Central memory CD8-positive, alpha-beta T cell (primary cell): ENCODE measurements around the gene CYP2R1.

Experiments
- ATAC-seq: fragments of 150-1000 bp; cut with Tn5 transposase; replicated peaks from 2 replicates; pipeline ENCODE4 v1.10.0; 2022; ENCODE audit warnings: mild to moderate bottlenecking, moderate FRiP score, moderate number of reproducible peaks; ENCODE audit not compliant: poor library complexity, severe bottlenecking; ENCODE audit errors: extremely low read depth
- DNase-seq, 2 donors: peaks; one replicate each; pipeline ENCODE4 v3.0.0; 2021; ENCODE audit warnings: low spot score in 2 of 2
- H3K27ac Mint-ChIP-seq: one replicate; pipeline ENCODE4 v1.8.0; 2022; ENCODE audit warnings: low read depth, mild to moderate bottlenecking, moderate library complexity, mixed read lengths
- H3K27me3 Mint-ChIP-seq: one replicate; pipeline ENCODE4 v1.8.0; 2022; ENCODE audit warnings: mixed read lengths
- H3K36me3 Mint-ChIP-seq: one replicate; pipeline ENCODE4 v1.8.0; 2022; ENCODE audit warnings: mild to moderate bottlenecking, moderate library complexity, mixed read lengths; ENCODE audit not compliant: insufficient read depth
- H3K4me1 Mint-ChIP-seq: one replicate; pipeline ENCODE4 v1.8.0; 2022; ENCODE audit warnings: mixed read lengths
- H3K4me3 Mint-ChIP-seq: one replicate; pipeline ENCODE4 v1.8.0; 2022; ENCODE audit warnings: mild to moderate bottlenecking, moderate library complexity, mixed read lengths
- H3K9me3 Mint-ChIP-seq: one replicate; pipeline ENCODE4 v1.8.0; 2022; ENCODE audit warnings: mixed read lengths

CYP2R1 gene, protein sequence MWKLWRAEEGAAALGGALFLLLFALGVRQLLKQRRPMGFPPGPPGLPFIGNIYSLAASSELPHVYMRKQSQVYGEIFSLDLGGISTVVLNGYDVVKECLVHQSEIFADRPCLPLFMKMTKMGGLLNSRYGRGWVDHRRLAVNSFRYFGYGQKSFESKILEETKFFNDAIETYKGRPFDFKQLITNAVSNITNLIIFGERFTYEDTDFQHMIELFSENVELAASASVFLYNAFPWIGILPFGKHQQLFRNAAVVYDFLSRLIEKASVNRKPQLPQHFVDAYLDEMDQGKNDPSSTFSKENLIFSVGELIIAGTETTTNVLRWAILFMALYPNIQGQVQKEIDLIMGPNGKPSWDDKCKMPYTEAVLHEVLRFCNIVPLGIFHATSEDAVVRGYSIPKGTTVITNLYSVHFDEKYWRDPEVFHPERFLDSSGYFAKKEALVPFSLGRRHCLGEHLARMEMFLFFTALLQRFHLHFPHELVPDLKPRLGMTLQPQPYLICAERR

DNA sequence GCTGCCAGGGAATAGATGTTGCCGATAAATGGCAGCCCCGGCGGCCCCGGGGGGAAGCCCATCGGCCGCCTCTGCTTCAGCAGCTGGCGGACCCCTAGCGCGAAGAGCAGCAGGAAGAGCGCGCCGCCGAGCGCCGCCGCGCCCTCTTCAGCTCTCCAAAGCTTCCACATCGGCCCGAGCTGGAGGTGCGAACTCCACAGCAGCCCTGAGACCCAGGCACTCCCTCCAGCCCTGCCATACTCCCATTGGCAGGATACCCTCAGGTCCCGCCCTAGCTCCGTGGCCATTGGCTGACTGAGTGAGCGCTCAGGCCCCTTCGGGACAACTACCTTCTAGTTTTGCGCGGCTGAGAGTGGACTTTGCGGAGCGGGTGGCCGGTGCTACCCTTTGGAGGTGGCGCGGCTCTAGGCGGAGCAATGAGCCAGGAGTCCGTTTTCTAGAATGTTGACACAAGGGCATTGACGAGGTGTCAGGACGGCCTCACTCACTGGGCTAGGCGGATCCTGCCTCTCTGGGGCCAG lies at the start of gene CYP2R1:
TSS of gene CYP2R1 (minus strand) at position 196 of the 521 bp plus-strand sequence. CDS start at position 170, 26 bp downstream.
- Mint-ChIP-seq H3K4me3 (peak within 1 kb of the TSS; percentile 95), H3K9me3 (no peaks in the 10 kb centered on the region), H3K4me1 (peaks cover 40% of the 10 kb centered on the region), H3K27me3 (no peaks in the 10 kb centered on the region), H3K36me3 (peaks cover 14% of the 10 kb centered on the region), H3K27ac (peak within 1 kb of the TSS; percentile 97)
- ATAC-seq (peak; percentile 87), DNase-seq (peak; percentile 75 to 80)

DNA sequence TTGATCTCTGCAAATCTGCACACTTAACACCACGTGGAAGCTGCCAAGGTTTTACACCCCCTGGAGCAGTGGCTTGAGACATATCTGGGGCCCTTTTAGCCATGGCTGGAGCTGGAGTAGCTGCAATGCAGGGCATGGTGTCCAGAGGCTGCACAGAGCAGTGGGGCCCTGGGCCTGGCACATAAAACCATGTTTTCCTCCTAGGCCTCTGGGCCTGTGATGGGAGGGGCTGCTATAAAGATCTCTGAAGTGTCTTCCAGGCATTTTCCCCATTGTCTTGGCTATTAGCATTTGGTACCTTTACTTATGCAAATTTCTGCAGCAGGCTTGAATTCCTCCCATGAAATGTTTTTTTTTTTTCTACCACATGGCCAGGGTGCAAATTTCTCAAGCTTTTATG lies 46.9 kb upstream of the CYP2R1 start:
- no peak for ATAC-seq
- Mint-ChIP-seq H3K27me3 (no peaks in the 10 kb centered on the region), H3K9me3 (no peaks in the 10 kb centered on the region), H3K36me3 (peaks cover 2% of the 10 kb centered on the region), H3K27ac (no peak overlapping the region), H3K4me3 (no peak overlapping the region), H3K4me1 (no peaks in the 10 kb centered on the region)
- no peak for DNase-seq

DNA sequence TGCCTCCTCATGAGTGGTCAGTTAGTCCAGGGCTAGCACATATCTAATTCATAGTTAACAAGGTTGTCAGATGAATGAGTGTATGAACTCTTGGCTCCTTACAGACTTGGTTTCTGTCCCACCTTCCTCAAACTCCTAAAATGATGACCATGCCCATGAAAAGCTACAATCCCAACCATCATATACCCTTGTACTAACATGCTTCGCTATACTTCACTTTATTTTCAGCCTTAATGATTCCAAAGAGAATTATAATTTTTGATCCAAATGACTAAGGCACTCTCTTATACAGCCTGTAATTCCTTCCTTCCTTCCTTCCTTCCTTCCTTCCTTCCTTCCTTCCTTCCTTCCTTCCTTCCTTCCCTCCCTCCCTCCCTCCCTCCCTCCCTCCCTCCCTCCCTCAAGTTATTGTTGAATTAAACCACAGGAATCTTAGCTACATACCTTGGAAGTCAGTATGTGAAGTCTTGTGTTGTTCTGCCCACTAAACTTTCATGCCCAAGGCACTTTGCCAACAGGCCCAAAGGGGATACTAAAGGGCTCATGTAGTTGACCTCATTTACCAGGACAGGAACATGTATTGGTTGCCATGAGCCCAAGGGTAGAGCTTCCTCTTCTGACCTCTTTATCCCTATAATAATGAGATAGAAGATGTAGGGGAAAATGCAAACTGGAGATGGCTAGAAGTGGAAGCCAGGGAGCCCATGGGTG lies 42.8 kb upstream of the CYP2R1 start:
- H3K4me3 Mint-ChIP-seq = no peak overlapping the region
- no peaks in the 10 kb centered on the region for H3K9me3 Mint-ChIP-seq
- ATAC-seq (no peak), DNase-seq (no peak)
- H3K27me3 Mint-ChIP-seq = peaks cover 17% of the 10 kb centered on the region
- H3K36me3 Mint-ChIP-seq = peaks cover 2% of the 10 kb centered on the region
- no peak overlapping the region for H3K27ac Mint-ChIP-seq
- no peaks in the 10 kb centered on the region for H3K4me1 Mint-ChIP-seq

DNA sequence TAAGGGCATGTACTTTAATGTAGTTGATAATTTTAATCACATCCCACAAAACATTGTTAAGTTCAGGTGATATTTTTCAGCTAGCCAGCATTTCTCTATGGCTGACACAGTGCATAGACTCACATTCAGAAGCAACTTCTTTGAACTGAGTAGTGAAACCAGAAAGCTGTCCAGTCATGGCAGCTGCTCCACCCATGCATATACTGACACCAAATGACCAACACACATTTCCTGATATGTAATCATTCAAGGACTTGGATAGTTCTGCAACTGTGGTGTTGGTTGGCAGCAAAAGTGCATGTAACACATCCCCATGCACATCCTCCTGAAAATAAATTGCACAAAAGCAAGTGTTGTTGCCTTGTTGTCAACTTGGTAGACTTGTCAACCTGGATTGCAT lies 40.4 kb upstream of the CYP2R1 start:
- H3K36me3 Mint-ChIP-seq = no peaks in the 10 kb centered on the region
- H3K4me3 Mint-ChIP-seq = no peak overlapping the region
- peaks cover 10% of the 10 kb centered on the region for H3K9me3 Mint-ChIP-seq
- H3K27ac Mint-ChIP-seq = no peak overlapping the region
- DNase-seq = no peak
- H3K27me3 Mint-ChIP-seq = peaks cover 26% of the 10 kb centered on the region
- H3K4me1 Mint-ChIP-seq = no peaks in the 10 kb centered on the region
- no peak for ATAC-seq

DNA sequence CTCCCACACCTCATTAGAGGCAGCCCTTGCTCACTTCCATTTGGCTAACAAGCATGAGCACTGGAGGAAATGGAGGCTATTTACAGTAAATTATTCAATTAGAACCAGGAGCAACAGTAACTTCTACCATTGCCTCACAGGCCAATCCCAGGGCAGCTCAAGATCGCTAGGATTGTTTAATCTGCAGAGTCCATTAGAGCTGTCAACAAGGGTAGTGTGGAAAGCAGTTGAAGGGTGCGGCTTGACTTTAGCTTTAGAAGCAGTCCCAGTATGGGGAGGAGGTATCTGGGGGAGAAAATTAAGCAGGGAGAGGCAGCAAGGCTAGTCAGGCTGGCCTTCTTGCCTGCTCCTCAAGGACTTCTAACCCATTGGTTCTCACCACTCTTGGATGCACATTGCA lies 38.3 kb upstream of the CYP2R1 start:
- ATAC-seq = no peak

DNA sequence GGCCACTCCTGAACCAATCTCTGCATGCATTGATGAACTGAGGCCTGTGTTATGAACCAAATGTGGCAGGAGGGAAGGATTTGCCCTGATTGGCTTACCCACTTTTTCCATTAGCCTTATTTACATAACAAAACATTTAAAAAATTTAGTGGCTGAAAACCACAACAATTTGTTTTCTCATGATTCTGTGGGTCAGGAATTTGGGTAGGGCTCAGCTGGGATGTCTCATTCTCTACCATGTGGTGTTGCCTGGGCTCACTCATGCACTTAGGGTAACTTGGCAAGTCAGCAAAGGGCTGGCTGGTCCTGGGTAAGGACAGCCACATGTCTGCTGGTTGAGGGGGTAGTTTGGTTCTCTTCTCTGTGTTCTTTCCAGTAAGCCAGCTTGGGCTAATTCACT lies 35.1 kb upstream of the CYP2R1 start:
- no peak for DNase-seq
- Mint-ChIP-seq H3K4me1 (no peaks in the 10 kb centered on the region), H3K4me3 (no peak overlapping the region), H3K9me3 (peaks cover 10% of the 10 kb centered on the region), H3K27ac (no peak overlapping the region), H3K27me3 (peaks cover 26% of the 10 kb centered on the region), H3K36me3 (no peaks in the 10 kb centered on the region)
- no peak for ATAC-seq

More for the DNA sequence above, 38.3 kb upstream of the CYP2R1 start:
- H3K36me3 Mint-ChIP-seq = no peaks in the 10 kb centered on the region
- peaks cover 10% of the 10 kb centered on the region for H3K9me3 Mint-ChIP-seq
- H3K4me1 Mint-ChIP-seq = no peaks in the 10 kb centered on the region
- no peak for DNase-seq
- peaks cover 26% of the 10 kb centered on the region for H3K27me3 Mint-ChIP-seq
- H3K4me3 Mint-ChIP-seq = no peak overlapping the region
- no peak overlapping the region for H3K27ac Mint-ChIP-seq

DNA sequence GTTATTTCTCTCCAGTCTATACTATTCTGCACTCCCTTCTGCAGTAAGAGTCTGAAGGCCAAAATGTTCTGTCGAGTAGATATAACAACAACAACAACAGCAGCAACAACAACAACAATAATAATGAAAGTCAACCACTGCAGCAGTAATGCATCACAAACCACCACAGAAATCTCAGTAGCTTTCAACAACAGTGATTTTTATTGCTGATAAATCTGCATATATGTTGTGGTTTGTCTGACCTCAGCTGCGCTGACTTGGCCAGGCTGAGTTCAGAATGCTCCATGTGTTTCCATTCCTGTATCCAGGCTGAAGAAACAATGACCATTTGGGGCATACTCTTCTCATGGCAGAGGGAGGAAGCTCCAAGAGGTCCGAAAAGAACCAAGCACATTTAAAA lies 32.3 kb upstream of the CYP2R1 start:
- H3K27ac Mint-ChIP-seq = no peak overlapping the region
- H3K9me3 Mint-ChIP-seq = peaks cover 10% of the 10 kb centered on the region
- DNase-seq (no peak), ATAC-seq (no peak)
- H3K27me3 Mint-ChIP-seq = peaks cover 4% of the 10 kb centered on the region
- no peaks in the 10 kb centered on the region for H3K4me1 Mint-ChIP-seq
- no peak overlapping the region for H3K4me3 Mint-ChIP-seq
- H3K36me3 Mint-ChIP-seq = peaks cover 2% of the 10 kb centered on the region

DNA sequence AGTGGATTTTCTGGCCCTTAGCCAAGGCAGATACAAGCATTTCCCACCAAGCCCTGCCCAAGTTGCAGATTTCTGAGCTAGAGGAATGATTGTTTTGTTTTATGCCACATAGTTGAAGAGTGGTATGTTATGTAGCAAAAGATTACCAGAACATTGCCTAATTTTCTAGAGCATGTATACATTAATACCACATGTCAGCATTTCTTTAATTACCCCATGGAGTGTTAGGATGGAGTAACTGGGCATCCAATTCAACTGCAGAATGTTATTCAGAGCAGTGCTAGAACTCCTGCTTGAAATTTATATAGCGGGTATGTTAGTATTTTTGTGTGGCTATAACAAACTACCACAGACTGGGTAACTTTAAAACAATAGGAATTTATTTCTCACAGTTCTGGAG lies 24.4 kb upstream of the CYP2R1 start:
- Mint-ChIP-seq H3K27ac (no peak overlapping the region), H3K36me3 (peaks cover 2% of the 10 kb centered on the region), H3K4me3 (no peak overlapping the region), H3K4me1 (no peaks in the 10 kb centered on the region), H3K9me3 (no peaks in the 10 kb centered on the region), H3K27me3 (peaks cover 7% of the 10 kb centered on the region)
- DNase-seq = no peak
- no peak for ATAC-seq

DNA sequence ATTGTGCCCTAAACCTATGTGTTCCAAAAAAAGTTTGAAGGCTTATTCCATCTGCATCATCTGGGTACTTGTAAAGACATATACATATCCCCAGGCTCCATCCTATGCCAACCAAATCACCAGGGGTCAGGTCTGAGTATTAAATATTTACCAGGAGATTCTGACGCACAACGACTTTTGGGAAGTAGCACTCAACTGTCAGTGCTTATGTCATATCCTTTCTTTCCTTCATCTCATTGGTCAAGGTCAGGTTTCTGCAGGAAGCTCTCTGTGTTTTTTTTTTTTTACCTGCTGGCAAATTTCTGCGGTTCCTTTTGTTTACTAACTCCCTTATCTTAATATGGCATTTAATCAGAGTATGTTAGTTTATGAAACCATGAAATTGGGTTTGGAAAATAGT lies 22.5 kb upstream of the CYP2R1 start:
- ATAC-seq (no peak), DNase-seq (no peak)
- Mint-ChIP-seq H3K36me3 (no peaks in the 10 kb centered on the region), H3K27ac (no peak overlapping the region), H3K9me3 (no peaks in the 10 kb centered on the region), H3K27me3 (peaks cover 7% of the 10 kb centered on the region), H3K4me3 (no peak overlapping the region), H3K4me1 (no peaks in the 10 kb centered on the region)

DNA sequence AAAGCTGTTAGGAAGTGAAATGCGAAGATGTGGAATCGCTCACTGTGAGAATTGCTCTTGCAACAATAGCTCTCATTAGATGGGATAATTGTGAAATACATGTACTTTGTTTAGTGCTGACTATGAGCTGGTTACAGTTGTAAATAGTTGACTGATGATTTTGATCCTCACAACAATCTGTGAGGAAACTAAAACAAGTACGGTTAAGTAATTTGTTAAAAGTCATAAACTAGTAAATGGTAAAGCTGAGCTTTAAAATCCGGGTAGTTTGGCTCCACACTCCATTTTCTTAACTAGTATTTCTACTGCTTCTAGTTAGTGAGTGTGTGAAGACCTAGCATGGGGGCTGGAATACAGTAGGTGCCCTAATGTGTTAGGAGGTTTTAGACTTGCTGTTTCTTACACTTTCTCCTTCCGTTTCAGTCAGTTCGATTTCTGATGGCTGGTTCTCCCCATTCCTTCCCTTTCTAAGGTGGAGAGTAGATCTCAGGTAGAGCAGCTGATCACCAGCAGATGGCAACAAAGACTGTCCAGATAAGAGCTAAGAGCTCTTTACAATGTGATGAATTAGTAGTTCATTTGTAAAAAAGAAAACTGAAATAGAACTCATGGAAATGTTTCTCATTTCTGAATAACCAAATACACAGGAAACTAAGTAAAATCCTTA lies 16.3 kb upstream of the CYP2R1 start:
- Mint-ChIP-seq H3K27ac (peak overlapping the region; percentile 32), H3K36me3 (peaks cover 9% of the 10 kb centered on the region), H3K9me3 (no peaks in the 10 kb centered on the region), H3K4me3 (peak overlapping the region; percentile 30), H3K27me3 (no peaks in the 10 kb centered on the region), H3K4me1 (peaks cover 41% of the 10 kb centered on the region)
- ATAC-seq (no peak), DNase-seq (no peak)

DNA sequence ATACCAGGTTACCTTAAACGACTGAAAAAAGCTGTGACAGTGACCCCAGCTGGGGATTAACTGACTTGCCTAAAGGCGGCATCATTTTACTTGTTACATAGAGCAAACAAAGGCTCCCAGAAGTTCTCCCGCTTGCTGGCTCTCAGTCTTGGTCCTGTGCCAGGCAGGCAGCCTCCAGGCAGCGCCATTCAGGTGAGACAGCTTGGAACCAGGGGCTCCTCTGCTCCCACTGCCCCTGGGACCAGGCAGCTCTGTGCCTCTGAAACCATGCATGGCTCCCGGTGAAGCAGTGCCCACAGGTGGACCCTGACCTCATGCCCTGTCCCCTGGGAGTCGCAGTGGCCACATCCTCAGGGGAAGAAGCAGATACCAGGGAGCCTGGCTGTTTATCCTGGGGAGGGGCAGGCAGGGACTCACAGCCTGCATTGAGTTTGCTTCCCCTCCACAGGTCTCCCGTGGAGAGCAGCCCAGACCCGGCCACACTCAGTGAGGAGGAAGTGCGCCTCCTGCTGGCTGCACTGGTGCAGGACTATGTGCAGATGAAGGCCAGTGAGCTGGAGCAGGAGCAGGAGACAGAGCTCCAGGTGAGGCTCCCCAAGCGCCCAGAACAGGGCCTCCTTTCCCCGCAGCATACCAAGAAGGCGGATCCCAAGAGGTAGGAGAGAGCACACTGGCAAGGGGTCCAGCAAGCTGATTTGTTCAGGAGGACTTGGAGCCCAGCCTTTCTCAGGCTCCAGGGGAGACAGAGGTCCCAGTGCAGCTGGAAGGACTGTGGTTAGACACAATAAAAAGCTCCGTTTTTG lies 15.6 kb upstream of the CYP2R1 start:
- Mint-ChIP-seq H3K4me1 (peaks cover 41% of the 10 kb centered on the region), H3K27me3 (no peaks in the 10 kb centered on the region), H3K9me3 (no peaks in the 10 kb centered on the region), H3K4me3 (peak overlapping the region; percentile 93), H3K36me3 (peaks cover 9% of the 10 kb centered on the region), H3K27ac (peak overlapping the region; percentile 32)
- peak; percentile 63 for ATAC-seq
- peak; percentile 72 to 80 for DNase-seq

DNA sequence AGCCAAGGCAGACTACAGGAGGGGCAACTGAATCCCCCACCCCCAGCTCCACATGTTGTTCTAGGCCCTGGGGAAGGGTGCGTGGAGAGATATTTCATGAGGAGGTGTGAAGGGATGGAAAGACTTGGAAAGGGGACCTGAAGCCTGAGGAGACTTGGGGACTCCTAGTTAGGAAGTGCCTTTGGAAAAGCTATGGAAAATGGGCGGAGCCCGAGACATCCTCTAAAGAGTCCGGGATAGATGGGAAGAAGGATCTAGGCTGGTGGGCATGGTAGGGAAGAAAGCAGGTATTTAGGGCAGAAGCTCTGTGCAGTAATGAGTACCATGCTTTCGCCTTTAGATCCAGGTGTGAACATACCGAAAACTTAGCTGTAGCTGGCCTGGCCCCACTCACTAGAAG lies 15.0 kb upstream of the CYP2R1 start:
- DNase-seq (no peak), ATAC-seq (no peak)
- Mint-ChIP-seq H3K27me3 (no peaks in the 10 kb centered on the region), H3K9me3 (no peaks in the 10 kb centered on the region), H3K36me3 (peaks cover 9% of the 10 kb centered on the region), H3K27ac (no peak overlapping the region), H3K4me1 (peaks cover 41% of the 10 kb centered on the region), H3K4me3 (peak overlapping the region; percentile 93)
